ENCODE results near the gene AHNAK.

DNA sequence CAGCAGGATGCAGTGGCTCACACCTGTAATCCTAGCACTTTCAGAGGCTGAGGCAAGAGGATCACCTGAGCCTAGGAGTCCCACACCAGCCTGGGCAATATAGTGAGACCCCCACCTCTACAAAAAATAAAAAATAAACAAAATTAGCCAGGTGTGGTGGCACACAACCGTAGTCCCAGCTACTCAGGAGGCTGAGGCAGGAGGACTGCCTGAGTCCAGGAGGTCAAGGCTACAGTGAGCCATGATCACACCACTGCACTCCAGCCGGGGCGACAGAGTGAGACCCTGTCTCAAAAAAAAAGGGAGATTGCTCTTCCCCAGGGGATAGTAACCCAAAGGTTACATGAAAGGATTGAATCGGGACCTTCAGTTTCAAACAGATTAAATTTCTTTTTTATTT lies 54.0 kb downstream of the AHNAK start:
- TF ChIP-seq GTF2F1 (IDR thresholded peaks at IDR 0.05; ENCODE audit: borderline replicate concordance, low read depth, low read length) (no peak), KDM1A (IDR thresholded peaks at IDR 0.05; ENCODE audit: borderline replicate concordance, low read length) (no peak), CTCF (IDR thresholded peaks at IDR 0.05; ENCODE audit: control extremely low read depth in 1 of 3, insufficient read depth in 1 of 3, low read depth in 1 of 3, low read length in 3 of 3) (no peak), HDAC2 (IDR thresholded peaks at IDR 0.05; ENCODE audit: borderline replicate concordance in 1 of 2, low read depth in 2 of 2, low read length in 2 of 2) (no peak), EP300 (IDR thresholded peaks at IDR 0.05; ENCODE audit: borderline replicate concordance in 1 of 2, low read depth in 2 of 2, low read length in 2 of 2) (no peak), POLR2A (IDR thresholded peaks at IDR 0.05; ENCODE audit: control extremely low read depth in 1 of 2, low read depth in 2 of 2, low read length in 2 of 2) (no peak), EZH2 (IDR thresholded peaks at IDR 0.05; ENCODE audit: low read depth, low read length, severe bottlenecking) (no peak), RAD21 (IDR thresholded peaks at IDR 0.05 in 1 of 2, conservative IDR thresholded peaks at IDR 0.05 in 1 of 2; ENCODE audit: low read depth in 2 of 2, low read length in 2 of 2) (no peak), GABPA (IDR thresholded peaks at IDR 0.05; ENCODE audit: borderline replicate concordance, insufficient read depth, low read length) (no peak), RFX5 (IDR thresholded peaks at IDR 0.05; ENCODE audit: borderline replicate concordance, low read depth, low read length) (no peak), CREB1 (IDR thresholded peaks at IDR 0.05) (no peak), CTBP2 (IDR thresholded peaks at IDR 0.05; ENCODE audit: borderline replicate concordance, insufficient read depth, insufficient read length, low read length) (no peak)
